Liver (tissue), 9 donors: ENCODE measurements around the gene PMM2. TPM values are rescaled to one million over a fixed set of nuclear protein-coding genes. Genes with fewer than 3 reads are reported as not detected.

ENCODE experiments used
- DNase-seq: peaks from one replicate; pipeline ENCODE4 v3.0.0-alpha.2; 2017; ENCODE audit warnings: low spot score
- H3K27ac ChIP-seq, 2 donors: one replicate each; pipeline ENCODE4 v1.7.0; 2013; ENCODE audit warnings: inconsistent platforms in 2 of 2, low read length in 2 of 2, control low read depth in 1 of 2, low read depth in 1 of 2, mild to moderate bottlenecking in 1 of 2
- H3K27me3 ChIP-seq, 4 donors: one replicate each; pipeline versions ENCODE4 v1.6.1 to v1.7.0; 2013; ENCODE audit warnings: low read length in 3 of 4, inconsistent platforms in 1 of 4, mild to moderate bottlenecking in 1 of 4, moderate library complexity in 1 of 4; ENCODE audit not compliant: control insufficient read depth in 4 of 4, insufficient read depth in 4 of 4
- H3K36me3 ChIP-seq, 4 donors: one replicate each; pipeline versions ENCODE4 v1.6.1 to v1.7.0; 2013; ENCODE audit warnings: low read length in 3 of 4, mild to moderate bottlenecking in 3 of 4, low read depth in 1 of 4, moderate library complexity in 1 of 4; ENCODE audit not compliant: control insufficient read depth in 4 of 4, insufficient read depth in 3 of 4
- H3K4me1 ChIP-seq, 4 donors: one replicate each; pipeline versions ENCODE4 v1.6.1 to v1.7.0; 2013; ENCODE audit warnings: low read length in 3 of 4, mild to moderate bottlenecking in 3 of 4, moderate library complexity in 1 of 4; ENCODE audit not compliant: control insufficient read depth in 4 of 4, insufficient read depth in 4 of 4
- H3K4me3 ChIP-seq, 3 donors: one replicate each; pipeline versions ENCODE4 v1.6.1 to v1.7.0; 2013; ENCODE audit warnings: low read length in 3 of 3, control low read depth in 1 of 3, low read depth in 1 of 3, mild to moderate bottlenecking in 1 of 3
- H3K9ac ChIP-seq, 2 donors: one replicate each; pipeline ENCODE4 v1.7.0; 2013; ENCODE audit warnings: low read length in 2 of 2, mild to moderate bottlenecking in 2 of 2, moderate library complexity in 2 of 2, control low read depth in 1 of 2, low read depth in 1 of 2
- H3K9me3 ChIP-seq, 4 donors: one replicate each; pipeline versions ENCODE4 v1.6.1 to v1.7.0; 2013; ENCODE audit warnings: low read length in 3 of 4; ENCODE audit not compliant: control insufficient read depth in 4 of 4
- ATF3 ChIP-seq: IDR thresholded peaks from 2 replicates; pipeline ENCODE4 v1.6.1; 2016; ENCODE audit warnings: antibody characterized with exemption
- EGR1 ChIP-seq, 2 donors: IDR thresholded peaks; 2 replicates each; pipeline ENCODE4 v1.6.1; 2016 to 2018; ENCODE audit warnings: antibody characterized with exemption in 2 of 2, low read depth in 2 of 2
- FOXA1 ChIP-seq: IDR thresholded peaks from 2 replicates; pipeline ENCODE4 v1.6.1; 2016; ENCODE audit warnings: antibody characterized with exemption
- FOXA2 ChIP-seq: IDR thresholded peaks from 2 replicates; pipeline ENCODE4 v1.6.1; 2016; ENCODE audit warnings: antibody characterized with exemption
- GABPA ChIP-seq, 2 donors: IDR thresholded peaks in 1 of 2; conservative IDR thresholded peaks in 1 of 2; 2 replicates each; pipeline ENCODE4 v1.6.1; 2016; ENCODE audit warnings: antibody characterized with exemption in 2 of 2, mild to moderate bottlenecking in 1 of 2, moderate library complexity in 1 of 2
- HNF4A ChIP-seq, 2 donors: conservative IDR thresholded peaks; 2 replicates each; pipeline ENCODE4 v1.6.1; 2016; ENCODE audit warnings: antibody characterized with exemption in 2 of 2, mild to moderate bottlenecking in 2 of 2
- NR2F2 ChIP-seq: IDR thresholded peaks from 2 replicates; pipeline ENCODE4 v1.6.1; 2016; ENCODE audit warnings: antibody characterized with exemption
- RAD21 ChIP-seq, 2 donors: IDR thresholded peaks; 2 replicates each; pipeline ENCODE4 v1.6.1; 2016; ENCODE audit warnings: antibody characterized with exemption in 2 of 2, mild to moderate bottlenecking in 2 of 2
- REST ChIP-seq: IDR thresholded peaks from 2 replicates; pipeline ENCODE4 v1.6.1; 2016; ENCODE audit warnings: antibody characterized with exemption, mild to moderate bottlenecking
- RXRA ChIP-seq, 2 donors: IDR thresholded peaks; 2 replicates each; pipeline ENCODE4 v1.6.1; 2017 to 2018; ENCODE audit warnings: antibody characterized with exemption in 2 of 2, mild to moderate bottlenecking in 1 of 2
- SP1 ChIP-seq: IDR thresholded peaks from 2 replicates; pipeline ENCODE4 v1.6.1; 2018; ENCODE audit warnings: antibody characterized with exemption, mild to moderate bottlenecking
- TAF1 ChIP-seq: conservative IDR thresholded peaks from 2 replicates; pipeline ENCODE4 v1.6.1; 2016; ENCODE audit warnings: antibody characterized with exemption, mild to moderate bottlenecking
- ZBTB33 ChIP-seq: IDR thresholded peaks from 2 replicates; pipeline ENCODE4 v1.6.1; 2016; ENCODE audit warnings: antibody characterized with exemption
- WGBS: extraction: QIAGEN DNeasy Blood & Tissue Kit; methylation state at CpG from one replicate; pipeline ENCODE4 v1.1.7; 2013; 5-methylcytosine and 5-hydroxymethylcytosine counted together
- polyA plus RNA-seq, 2 donors: library from polyadenylated mRNA; stranded (reverse) in 1 of 2; unstranded in 1 of 2; fragments of 200-250 nt in 1 of 2; fragments of >200 nt in 1 of 2; fragmentation: Nextera tagmentation in 1 of 2; extraction: Ambion mirVana in 1 of 2; gene quantifications; one replicate each; pipeline versions ENCODE4 v1.2.1 to v1.2.3, GENCODE V29; 2013 to 2015
- total RNA-seq, 2 donors: library from RNA; depleted of rRNA; stranded (reverse); fragments of >200 nt; gene quantifications; one replicate each; pipeline ENCODE4 v1.2.3, GENCODE V29; 2014
- donor health status: healthy.
- donor health status: healthy.
- donor health status: healthy.
- donor health status: healthy.
- donor health status: healthy.

Gene PMM2
- total and polyA plus RNA-seq, 4 donors = 6.8 to 38.9 (median 30.0) TPM

GRCh38 chr16:8845699-8846298, 48.2 kb downstream of the PMM2 start:
- Histone ChIP-seq H3K27ac (no peak overlapping the region), H3K4me3 (no peak overlapping the region), H3K36me3 (peaks cover 5 to 22% (median 7%) of the 10 kb centered on the region in 4 donors), H3K9ac (no peak overlapping the region), H3K4me1 (peaks cover 11 to 16% (median 13%) of the 10 kb centered on the region in 4 donors), H3K27me3 (no peaks in the 10 kb centered on the region), H3K9me3 (no peaks in the 10 kb centered on the region)
- TF ChIP-seq HNF4A (conservative IDR thresholded peaks at IDR 0.05) (no peak), TAF1 (no peak), ZBTB33 (no peak), FOXA1 (no peak), FOXA2 (no peak), REST (no peak), RAD21 (IDR thresholded peaks at IDR 0.05) (no peak), GABPA (IDR thresholded peaks at IDR 0.05 in 1 of 2, conservative IDR thresholded peaks at IDR 0.05 in 1 of 2) (no peak)
- no peak for DNase-seq
- 92% methylated on average over 7 of the region's 7 CpGs for WGBS

- TF ChIP-seq NR2F2 = no peak
- no peak for TF ChIP-seq REST
- no peak for TF ChIP-seq TAF1
- no peak for TF ChIP-seq RAD21 (IDR thresholded peaks at IDR 0.05)
- TF ChIP-seq ATF3 = no peak
- TF ChIP-seq ZBTB33 = no peak
- TF ChIP-seq EGR1 (IDR thresholded peaks at IDR 0.05; ENCODE audit: low read depth in 2 of 2) = no peak
- TF ChIP-seq SP1 = no peak
- no peak for TF ChIP-seq RXRA (IDR thresholded peaks at IDR 0.05)
- no peak overlapping the region for H3K4me3 ChIP-seq
These were observed 48.8 kb downstream of the PMM2 start for GRCh38 chr16:8846401-8846932.

More at GRCh38 chr16:8846401-8846932, 48.8 kb downstream of the PMM2 start:
- Histone ChIP-seq H3K9me3 (no peaks in the 10 kb centered on the region), H3K27me3 (no peaks in the 10 kb centered on the region), H3K9ac (no peak overlapping the region), H3K27ac (no peak overlapping the region), H3K4me1 (peaks cover 11 to 20% (median 17%) of the 10 kb centered on the region in 4 donors), H3K36me3 (peaks cover 5 to 22% (median 7%) of the 10 kb centered on the region in 4 donors)
- WGBS = 89% methylated on average over 10 of the region's 10 CpGs
- DNase-seq = no peak
